Cardiac fibroblast (primary cell): ENCODE measurements around the gene C9orf153.

Experiments used
- DNase-seq, 2 donors: peaks; one replicate each; pipeline versions ENCODE4 v3.0.0 to v3.0.0-alpha.2; 2010; ENCODE audit warnings: low read depth in 2 of 2
- H3K4me3 ChIP-seq, 2 donors: replicated peaks in 1 of 2; 1 replicate in 1 of 2; 2 replicates in 1 of 2; pipeline ENCODE4 v1.5.1; 2011; ENCODE audit warnings: low read depth in 2 of 2, low read length in 2 of 2, mild to moderate bottlenecking in 2 of 2, moderate library complexity in 1 of 2
- CTCF ChIP-seq: IDR thresholded peaks from one replicate; pipeline ENCODE4 v1.5.1; 2011; ENCODE audit warnings: low read depth, mild to moderate bottlenecking, low read length, inconsistent platforms

Gene C9orf153

DNA sequence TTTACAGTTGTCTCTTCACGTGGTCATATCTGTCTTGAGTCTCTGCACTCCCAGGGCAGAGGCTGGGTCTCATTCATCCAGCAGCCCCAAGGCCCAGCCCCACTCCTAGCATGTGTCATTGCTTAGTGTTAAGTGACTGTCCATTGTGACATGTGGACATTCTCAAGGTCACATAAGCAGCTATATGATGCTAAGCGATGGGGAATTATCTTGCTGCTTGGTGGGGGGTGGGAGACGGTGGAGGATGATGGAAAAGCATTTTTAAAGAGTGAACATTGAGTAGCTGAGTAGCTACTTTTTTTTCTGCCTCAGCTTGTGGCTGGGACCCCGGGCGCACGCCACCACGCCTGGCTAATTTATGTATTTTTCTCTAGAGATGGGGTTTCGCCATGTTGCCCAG lies at the start of gene C9orf153:
TSS of gene C9orf153 (minus strand) at position 101 of the 400 bp plus-strand sequence. CDS start 30,054 bp downstream, outside the sequence.
- no peak within 1 kb of the TSS for H3K4me3 ChIP-seq
- DNase-seq: no peak
- no peak for TF ChIP-seq CTCF

DNA sequence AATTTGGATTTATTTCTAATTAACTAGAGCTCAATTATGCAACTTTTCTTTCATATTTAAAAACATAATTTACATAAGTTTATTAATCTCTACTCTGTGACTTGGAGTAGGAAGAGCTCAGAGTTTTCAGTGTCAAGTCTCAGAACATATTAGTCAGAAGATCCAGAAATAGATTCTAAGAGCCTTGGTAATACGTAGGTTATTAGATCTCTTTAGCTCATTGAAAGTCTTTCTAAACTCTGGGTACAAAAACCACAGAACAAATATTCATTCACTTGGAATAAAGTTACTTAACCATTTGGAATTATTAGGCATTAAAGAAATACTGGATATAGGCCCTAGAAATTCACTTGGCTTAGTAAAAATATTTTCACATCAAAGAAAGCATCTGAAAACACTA lies 49.2 kb upstream of the C9orf153 start:
- DNase-seq: peak in 1 of 2 donors; percentile 19
- no peak overlapping the region for H3K4me3 ChIP-seq
- TF ChIP-seq CTCF: no peak

GRCh38 chr9:86304236-86304730 lies 44.8 kb upstream of the C9orf153 start:
- no peak for TF ChIP-seq CTCF
- H3K4me3 ChIP-seq: no peak overlapping the region
- peak in 1 of 2 donors; percentile 17 for DNase-seq

DNA sequence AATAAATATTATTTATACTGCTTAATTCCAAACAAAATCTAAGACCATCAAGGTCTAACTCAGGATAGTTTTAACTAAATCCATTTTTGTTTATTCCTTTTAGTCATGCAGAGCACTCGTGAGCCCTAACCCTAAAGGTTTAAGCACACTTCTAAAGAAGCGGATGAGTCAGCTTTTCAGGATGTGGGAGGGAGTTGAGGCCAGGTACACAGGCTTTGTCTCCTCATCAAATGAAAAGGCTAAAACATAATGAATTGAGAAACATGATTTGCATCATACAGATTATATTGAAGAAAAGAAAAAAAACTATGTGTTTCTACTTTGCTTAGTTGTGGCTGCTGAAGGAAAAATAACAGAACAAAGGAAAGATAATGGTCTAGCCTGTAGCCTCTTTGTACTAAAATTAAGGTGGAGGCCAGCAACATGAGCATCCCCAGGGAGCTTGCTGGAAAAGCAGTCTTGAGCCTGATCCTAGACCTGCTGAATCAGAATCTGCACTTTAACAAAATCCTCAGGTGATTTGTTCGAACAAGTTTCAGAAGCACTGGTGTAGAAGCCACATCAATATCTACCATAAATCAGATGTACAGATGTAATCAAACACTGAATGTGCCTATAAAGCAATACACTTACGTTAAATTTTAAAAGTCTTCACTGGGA lies 44.0 kb upstream of the C9orf153 start:
- no peak overlapping the region for H3K4me3 ChIP-seq
- peak; percentile 24 to 54 for DNase-seq

DNA sequence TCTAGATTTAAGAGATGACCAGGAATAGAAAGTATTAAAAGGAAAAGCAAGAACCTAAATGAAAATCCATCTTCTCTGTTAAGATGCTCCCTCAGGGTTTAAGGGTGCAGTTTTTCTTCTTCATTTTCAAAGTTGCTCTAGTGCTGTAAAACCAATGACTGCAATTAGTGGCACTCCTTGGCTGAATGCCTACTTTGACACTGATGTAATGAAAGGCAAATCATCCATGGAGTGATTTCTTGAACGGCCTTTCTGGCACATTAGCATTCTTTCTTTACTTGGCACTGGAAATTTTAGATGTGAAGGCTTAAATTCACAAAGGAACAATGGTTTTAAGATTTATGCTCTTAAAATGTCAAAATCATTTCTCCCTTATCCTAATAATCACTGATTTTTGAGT lies 42.2 kb upstream of the C9orf153 start:
- DNase-seq: no peak
- TF ChIP-seq CTCF: no peak
- no peak overlapping the region for H3K4me3 ChIP-seq

More for the DNA sequence above, 44.0 kb upstream of the C9orf153 start:
- TF ChIP-seq CTCF: no peak

DNA sequence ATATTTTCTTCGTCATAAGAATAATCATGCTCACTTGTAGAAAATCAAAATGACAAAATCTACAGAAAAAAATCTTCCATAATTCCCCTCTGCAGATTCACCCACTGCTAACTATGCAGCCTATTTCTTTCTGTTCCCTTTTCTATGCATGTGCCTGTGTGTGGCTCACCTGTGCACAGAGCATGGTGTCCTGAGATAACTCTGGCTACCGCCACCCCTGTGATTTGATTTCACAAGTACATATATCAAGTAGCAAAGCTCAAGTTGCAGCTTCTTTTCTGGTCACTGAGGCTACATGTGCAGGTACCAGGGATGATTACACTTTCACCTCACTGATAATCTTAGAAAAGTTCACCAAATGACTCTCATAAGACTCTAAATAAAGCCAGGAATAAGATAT lies 41.2 kb upstream of the C9orf153 start:
- DNase-seq: no peak
- H3K4me3 ChIP-seq: no peak overlapping the region
- TF ChIP-seq CTCF: no peak
